Activated CD4-positive, alpha-beta T cell treated with anti-CD3 and anti-CD28 coated beads for 4 hours (primary cell): ENCODE data around the gene LNP1.

Experiments
- DNase-seq, 2 donors: peaks; one replicate each; pipeline ENCODE4 v3.0.0-alpha.2; 2020

LNP1 gene

GRCh38 chr3:100483529-100483928 is 82.2 kb downstream of the LNP1 start:
- DNase-seq, result no peak

DNA sequence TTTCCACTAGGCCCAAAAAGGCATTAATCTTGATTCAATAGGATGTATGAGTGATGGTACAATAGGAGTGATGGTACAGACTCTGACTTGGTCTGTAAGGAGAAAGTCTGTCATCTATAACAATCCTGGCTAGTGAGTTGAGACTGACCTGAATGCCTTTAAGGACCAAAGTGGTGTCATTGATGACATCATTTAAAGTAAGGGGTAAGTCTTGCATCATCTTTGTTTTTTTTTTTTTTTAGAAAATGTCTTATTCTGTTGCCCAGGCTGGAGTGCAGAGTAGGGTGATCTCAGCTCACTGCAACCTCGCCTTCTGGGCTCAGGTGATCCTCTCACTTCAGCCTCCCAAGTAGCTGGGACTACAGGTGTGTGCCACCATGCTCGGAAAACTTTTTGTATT is 85.5 kb downstream of the LNP1 start:
- DNase-seq, result no peak

DNA sequence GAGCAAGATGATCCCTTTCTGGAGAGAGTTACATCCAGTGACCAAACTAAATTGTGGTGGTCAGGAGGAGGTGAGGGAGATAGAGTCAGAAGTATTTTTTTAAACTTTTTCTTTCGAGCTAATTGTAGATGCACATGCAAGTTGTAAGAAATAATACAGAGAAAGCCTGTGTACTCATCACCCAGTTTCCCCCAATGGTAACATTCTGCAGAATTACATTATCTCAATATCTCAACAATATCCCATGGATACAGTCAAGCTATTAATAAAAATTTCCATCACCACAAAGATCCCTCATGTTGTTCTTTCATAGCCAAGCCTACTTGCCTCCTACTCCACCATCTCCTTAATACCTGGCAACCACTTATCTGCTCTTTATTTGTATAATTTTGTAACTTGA is 87.8 kb downstream of the LNP1 start:
- DNase-seq, result no peak

- DNase-seq, result peak; percentile 41 to 66
These were observed 91.0 kb downstream of the LNP1 start, which contains the start of gene TMEM45A for GRCh38 chr3:100492059-100493006. Gene TMEM45A (plus strand): TSS chr3:100492619. CDS start chr3:100555212, 62,593 bp downstream.

DNA sequence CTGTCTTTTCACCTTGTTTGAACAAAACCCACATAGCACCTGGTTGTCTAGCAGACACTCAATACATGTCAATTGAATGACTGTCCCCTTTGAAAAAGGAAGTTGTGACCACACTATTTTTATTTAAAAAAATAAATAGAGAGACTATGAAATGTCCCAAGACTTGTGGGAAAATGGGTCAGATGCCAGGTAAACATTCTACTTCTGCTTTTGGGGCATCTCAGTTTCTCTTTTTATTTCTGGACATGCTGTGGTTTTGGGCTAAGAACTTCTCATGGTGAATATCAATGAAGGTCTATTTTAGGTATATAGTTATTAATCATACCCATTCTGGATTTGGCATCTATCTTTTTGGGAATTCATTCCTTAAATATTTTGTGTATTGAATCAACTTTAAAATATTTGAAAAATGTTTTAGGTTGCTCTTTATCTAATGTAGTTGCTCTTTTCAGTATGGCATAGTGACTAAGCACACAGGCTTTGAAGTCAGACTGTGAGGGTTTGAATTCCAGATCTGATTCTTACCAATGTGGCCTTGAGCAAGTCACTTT is 95.4 kb downstream of the LNP1 start:
- DNase-seq, result no peak

GRCh38 chr3:100499651-100500050 is 98.3 kb downstream of the LNP1 start:
- no peak for DNase-seq

DNA sequence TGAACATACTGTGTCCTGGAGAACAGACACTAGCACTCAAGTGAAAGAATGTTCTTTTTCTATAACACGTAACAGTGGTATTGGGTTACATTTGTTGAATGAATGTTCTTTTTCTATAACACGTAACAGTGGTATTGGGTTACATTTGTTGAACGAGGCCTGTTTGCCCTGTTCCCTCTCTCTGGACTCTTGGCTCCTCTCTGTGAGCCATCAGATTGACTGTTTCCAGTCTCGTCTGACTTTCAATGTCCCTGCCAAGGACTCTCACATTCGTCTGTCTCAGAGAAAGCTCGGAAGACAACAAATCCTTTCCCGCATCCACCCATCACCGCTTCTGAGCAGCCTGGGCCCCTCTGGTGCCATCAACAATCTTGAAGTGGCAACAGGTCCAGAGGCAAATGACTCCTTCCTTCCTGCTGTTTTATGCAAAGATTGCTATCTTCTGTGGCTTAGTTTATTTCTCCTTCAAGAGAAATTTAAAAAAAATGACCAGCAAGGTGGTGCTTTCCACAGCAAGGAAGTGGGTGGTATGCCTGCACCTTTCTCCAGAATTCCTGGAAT is 99.1 kb downstream of the LNP1 start:
- DNase-seq, result no peak

GRCh38 chr3:100503448-100503847 is 102.1 kb downstream of the LNP1 start:
- DNase-seq, result no peak
